Stimulated activated CD8-positive, alpha-beta memory T cell treated with anti-CD3 and anti-CD28 coated beads, Interleukin-4, amount 100 ng/mL, for 4 hours (primary cell): ENCODE measurements around the gene HOXB8.
A peak's percentile ranks its signal among the peaks of the same experiment; 100 is the strongest.

Experiments used
- DNase-seq, 2 donors: peaks; one replicate each; pipeline ENCODE4 v3.0.0-alpha.2; 2020; ENCODE audit warnings: low read depth in 2 of 2, low spot score in 1 of 2

Gene HOXB8

GRCh38 chr17:48586355-48587258 lies 28.5 kb downstream of the HOXB8 start:
- no peak for DNase-seq

- DNase-seq, result no peak
Measured at GRCh38 chr17:48584223-48584741, 30.8 kb downstream of the HOXB8 start.

- DNase-seq, result no peak
Measured at GRCh38 chr17:48583708-48584222, 31.3 kb downstream of the HOXB8 start.

GRCh38 chr17:48582750-48583069 lies 32.4 kb downstream of the HOXB8 start:
- no peak for DNase-seq

GRCh38 chr17:48579760-48580554 lies 35.1 kb downstream of the HOXB8 start:
- DNase-seq, result no peak

- no peak for DNase-seq
Measured at GRCh38 chr17:48579471-48579759, 35.7 kb downstream of the HOXB8 start.

GRCh38 chr17:48578616-48579470 lies 36.2 kb downstream of the HOXB8 start:
- no peak for DNase-seq

GRCh38 chr17:48577946-48578615 lies 37.0 kb downstream of the HOXB8 start, which contains the start of gene HOXB4:
Gene HOXB4, minus strand, starts transcription at chr17:48578350. Its CDS starts 31 bp downstream, at chr17:48578319.
- peak in 1 of 2 donors; percentile 40 for DNase-seq

GRCh38 chr17:48577330-48577945 lies 37.7 kb downstream of the HOXB8 start:
- DNase-seq, result no peak

GRCh38 chr17:48576479-48577309 lies 38.4 kb downstream of the HOXB8 start:
- no peak for DNase-seq

- no peak for DNase-seq
Measured at GRCh38 chr17:48575673-48576478, 39.2 kb downstream of the HOXB8 start.

GRCh38 chr17:48575066-48575582 lies 40.0 kb downstream of the HOXB8 start:
- DNase-seq, result no peak

- no peak for DNase-seq
Measured at GRCh38 chr17:48574505-48575065, 40.5 kb downstream of the HOXB8 start.

GRCh38 chr17:48571826-48572417 lies 43.2 kb downstream of the HOXB8 start:
- DNase-seq, result no peak

GRCh38 chr17:48571024-48571818 lies 43.9 kb downstream of the HOXB8 start:
- DNase-seq, result no peak

GRCh38 chr17:48570325-48571023 lies 44.6 kb downstream of the HOXB8 start:
- DNase-seq, result no peak
